Astrocyte (in vitro differentiated cells and primary cell): ENCODE data around the gene AP1B1.

Experiments
- EZH2 ChIP-seq: IDR thresholded peaks from 2 replicates; pipeline ENCODE4 v1.6.1; 2012; ENCODE audit warnings: mild to moderate bottlenecking, low read length, inconsistent platforms; ENCODE audit not compliant: insufficient read depth
- TF ChIP-seq, protein P1 (sequence below): IDR thresholded peaks from 2 replicates; pipeline ENCODE4 v1.5.1; 2011; ENCODE audit warnings: low read depth, mild to moderate bottlenecking, inconsistent platforms, low read length, moderate library complexity; ENCODE audit not compliant: insufficient read depth

DNA sequence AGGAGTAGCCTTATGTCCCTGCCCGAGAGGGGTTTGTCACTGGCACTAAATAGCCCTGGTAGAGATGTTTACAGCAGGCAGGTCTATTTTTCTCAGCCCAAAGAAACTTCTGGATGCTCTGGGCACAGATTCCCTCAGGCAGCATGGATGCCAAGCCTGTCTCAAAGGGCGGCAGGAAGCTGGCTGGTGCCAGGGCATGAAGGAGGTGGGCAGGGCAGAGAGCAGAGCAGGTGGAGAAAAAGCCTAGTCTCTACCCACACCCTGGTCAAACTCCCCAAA, 86.0 kb downstream of the AP1B1 start:
- TF ChIP-seq, protein P1, sequence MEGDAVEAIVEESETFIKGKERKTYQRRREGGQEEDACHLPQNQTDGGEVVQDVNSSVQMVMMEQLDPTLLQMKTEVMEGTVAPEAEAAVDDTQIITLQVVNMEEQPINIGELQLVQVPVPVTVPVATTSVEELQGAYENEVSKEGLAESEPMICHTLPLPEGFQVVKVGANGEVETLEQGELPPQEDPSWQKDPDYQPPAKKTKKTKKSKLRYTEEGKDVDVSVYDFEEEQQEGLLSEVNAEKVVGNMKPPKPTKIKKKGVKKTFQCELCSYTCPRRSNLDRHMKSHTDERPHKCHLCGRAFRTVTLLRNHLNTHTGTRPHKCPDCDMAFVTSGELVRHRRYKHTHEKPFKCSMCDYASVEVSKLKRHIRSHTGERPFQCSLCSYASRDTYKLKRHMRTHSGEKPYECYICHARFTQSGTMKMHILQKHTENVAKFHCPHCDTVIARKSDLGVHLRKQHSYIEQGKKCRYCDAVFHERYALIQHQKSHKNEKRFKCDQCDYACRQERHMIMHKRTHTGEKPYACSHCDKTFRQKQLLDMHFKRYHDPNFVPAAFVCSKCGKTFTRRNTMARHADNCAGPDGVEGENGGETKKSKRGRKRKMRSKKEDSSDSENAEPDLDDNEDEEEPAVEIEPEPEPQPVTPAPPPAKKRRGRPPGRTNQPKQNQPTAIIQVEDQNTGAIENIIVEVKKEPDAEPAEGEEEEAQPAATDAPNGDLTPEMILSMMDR = no peak
- TF ChIP-seq EZH2 = no peak
